H9 (cell line): ENCODE data around the gene CORO7. TPM values are rescaled to one million over a fixed set of nuclear protein-coding genes. Genes with fewer than 3 reads are reported as not detected.

Experiments
- DNase-seq: peaks from one replicate; pipeline ENCODE4 v3.0.0-alpha.2; 2017
- H2AFZ ChIP-seq: one replicate; pipeline ENCODE4 v1.6.1; 2013; ENCODE audit warnings: mild to moderate bottlenecking, low read length, control low read depth, moderate library complexity
- H2AK5ac ChIP-seq: 2 replicates; pipeline ENCODE4 v1.6.1; 2013; ENCODE audit warnings: low read length, control low read depth, mixed read lengths; ENCODE audit not compliant: insufficient read length
- H2BK120ac ChIP-seq: one replicate; pipeline ENCODE4 v1.6.1; 2013; ENCODE audit warnings: low read depth, mild to moderate bottlenecking, low read length, control low read depth, inconsistent platforms; ENCODE audit not compliant: poor library complexity, severe bottlenecking
- H2BK12ac ChIP-seq: 2 replicates; pipeline ENCODE4 v1.6.1; 2013; ENCODE audit warnings: low read length, control low read depth, mixed read lengths, low read depth; ENCODE audit not compliant: insufficient read length
- H2BK15ac ChIP-seq: 2 replicates; pipeline ENCODE4 v1.6.1; 2013; ENCODE audit warnings: low read depth, low read length, control low read depth
- H2BK20ac ChIP-seq: one replicate; pipeline ENCODE4 v1.6.1; 2013; ENCODE audit warnings: low read depth, mild to moderate bottlenecking, low read length, control low read depth, inconsistent platforms; ENCODE audit not compliant: poor library complexity, severe bottlenecking
- H2BK5ac ChIP-seq: 2 replicates; pipeline ENCODE4 v1.6.1; 2013; ENCODE audit warnings: low read length, control low read depth, mixed read lengths; ENCODE audit not compliant: insufficient read length
- H3K14ac ChIP-seq: 2 replicates; pipeline ENCODE4 v1.6.1; 2013; ENCODE audit warnings: low read length, control low read depth; ENCODE audit not compliant: insufficient read depth
- H3K18ac ChIP-seq: 2 replicates; pipeline ENCODE4 v1.6.1; 2013; ENCODE audit warnings: low read depth, mild to moderate bottlenecking, mixed read lengths, low read length, control low read depth; ENCODE audit not compliant: insufficient read length
- H3K23ac ChIP-seq: 2 replicates; pipeline ENCODE4 v1.6.1; 2013; ENCODE audit warnings: low read length, control low read depth, mixed read lengths, low read depth; ENCODE audit not compliant: insufficient read length
- H3K23me2 ChIP-seq: 2 replicates; pipeline ENCODE4 v1.6.1; 2013; ENCODE audit warnings: low read depth, mild to moderate bottlenecking, mixed read lengths, low read length, control low read depth; ENCODE audit not compliant: insufficient read length, poor library complexity, severe bottlenecking
- H3K27ac ChIP-seq: 2 replicates; pipeline ENCODE4 v1.5.1; 2013; ENCODE audit warnings: low read length, control low read depth, mixed read lengths, low read depth; ENCODE audit not compliant: insufficient read length
- H3K27me3 ChIP-seq: 2 replicates; pipeline ENCODE4 v1.6.1; 2013; ENCODE audit warnings: low read length, control low read depth, inconsistent platforms; ENCODE audit not compliant: insufficient read depth
- H3K4ac ChIP-seq: 2 replicates; pipeline ENCODE4 v1.6.1; 2013; ENCODE audit warnings: low read depth, mild to moderate bottlenecking, control low read depth, inconsistent platforms, low read length, moderate library complexity
- H3K4me1 ChIP-seq: 2 replicates; pipeline ENCODE4 v1.6.1; 2013; ENCODE audit warnings: low read length, control low read depth, inconsistent platforms; ENCODE audit not compliant: insufficient read depth
- H3K4me2 ChIP-seq: 2 replicates; pipeline ENCODE4 v1.6.1; 2013; ENCODE audit warnings: low read length, control low read depth, mixed read lengths; ENCODE audit not compliant: insufficient read length, insufficient read depth
- H3K56ac ChIP-seq: 2 replicates; pipeline ENCODE4 v1.6.1; 2013; ENCODE audit warnings: low read depth, mild to moderate bottlenecking, mixed read lengths, low read length, control low read depth; ENCODE audit not compliant: insufficient read length
- H3K79me1 ChIP-seq: 2 replicates; pipeline ENCODE4 v1.6.1; 2013; ENCODE audit warnings: low read depth, mild to moderate bottlenecking, moderate library complexity, low read length, control low read depth, inconsistent platforms; ENCODE audit not compliant: insufficient read depth, poor library complexity, severe bottlenecking
- H3K79me2 ChIP-seq: 2 replicates; pipeline ENCODE4 v1.6.1; 2013; ENCODE audit warnings: low read length, control low read depth, inconsistent platforms; ENCODE audit not compliant: insufficient read depth
- H3K9ac ChIP-seq: 2 replicates; pipeline ENCODE4 v1.6.1; 2013; ENCODE audit warnings: low read length, control low read depth, mixed read lengths; ENCODE audit not compliant: insufficient read length; ENCODE audit errors: extremely low read depth
- H3K9me3 ChIP-seq: one replicate; pipeline ENCODE4 v1.6.1; 2013; ENCODE audit warnings: low read depth, low read length, inconsistent platforms; ENCODE audit not compliant: control insufficient read depth
- H3T11ph ChIP-seq: one replicate; pipeline ENCODE4 v1.6.1; 2013; ENCODE audit warnings: mild to moderate bottlenecking, low read length, control low read depth, inconsistent platforms
- H4K20me1 ChIP-seq: one replicate; pipeline ENCODE4 v1.6.1; 2013; ENCODE audit not compliant: control insufficient read depth, insufficient read length, insufficient read depth
- H4K5ac ChIP-seq: 2 replicates; pipeline ENCODE4 v1.6.1; 2013; ENCODE audit warnings: low read depth, mild to moderate bottlenecking, mixed read lengths, low read length, control low read depth; ENCODE audit not compliant: insufficient read length
- H4K8ac ChIP-seq: replicated peaks from 2 replicates; pipeline ENCODE4 v1.6.1; 2013; ENCODE audit warnings: low read length, control low read depth, mixed read lengths, low read depth; ENCODE audit not compliant: insufficient read length
- H4K91ac ChIP-seq: 2 replicates; pipeline ENCODE4 v1.6.1; 2013; ENCODE audit warnings: low read depth, mild to moderate bottlenecking, moderate library complexity, mixed read lengths, low read length, control low read depth; ENCODE audit not compliant: insufficient read length
- H3K27ac Mint-ChIP-seq, 3 experiments: 2 replicates in 2 of 3; 3 replicates in 1 of 3; pipeline ENCODE4 v1.8.0; 2020 to 2021; ENCODE audit warnings: mixed read lengths in 3 of 3, mild to moderate bottlenecking in 1 of 3, moderate library complexity in 1 of 3
- H3K27me3 Mint-ChIP-seq: 2 replicates; pipeline ENCODE4 v1.8.0; 2021; ENCODE audit warnings: low read depth, mild to moderate bottlenecking, moderate library complexity, mixed read lengths
- H3K36me3 Mint-ChIP-seq, 3 experiments: 2 replicates in 2 of 3; 3 replicates in 1 of 3; pipeline ENCODE4 v1.8.0; 2020 to 2021; ENCODE audit warnings: low read depth in 3 of 3, mixed read lengths in 3 of 3; ENCODE audit not compliant: insufficient read depth in 1 of 3
- H3K4me1 Mint-ChIP-seq, 2 experiments: 2 replicates each; pipeline ENCODE4 v1.8.0; 2020; ENCODE audit warnings: mixed read lengths in 2 of 2
- H3K4me3 Mint-ChIP-seq, 2 experiments: 2 replicates in 1 of 2; 3 replicates in 1 of 2; pipeline ENCODE4 v1.8.0; 2020 to 2021; ENCODE audit warnings: mild to moderate bottlenecking in 2 of 2, mixed read lengths in 2 of 2, moderate library complexity in 1 of 2
- H3K9me3 Mint-ChIP-seq, 2 experiments: 2 replicates in 1 of 2; 3 replicates in 1 of 2; pipeline ENCODE4 v1.8.0; 2020; ENCODE audit warnings: mild to moderate bottlenecking in 2 of 2, mixed read lengths in 2 of 2, moderate library complexity in 1 of 2
- WGBS: extraction: QIAGEN DNeasy Blood & Tissue Kit; methylation state at CpG from one replicate; pipeline ENCODE4 v1.1.7; 2013; ENCODE audit warnings: missing lambda C conversion rate, low lambda C conversion rate, mixed read lengths; ENCODE audit not compliant: insufficient read length; ENCODE audit errors: extremely low coverage; 5-methylcytosine and 5-hydroxymethylcytosine counted together
- total RNA-seq: library from RNA; stranded (reverse); gene quantifications from 2 replicates; pipeline ENCODE4 v1.2.1, GENCODE V29; 2021
- TF ChIP-seq, protein P1 (sequence below): fragments of 200-600 bp; sonication (generic); conservative IDR thresholded peaks from 3 replicates; pipeline ENCODE4 v1.8.0; 2021; ENCODE audit warnings: antibody characterized with exemption, mild to moderate bottlenecking

The CORO7 gene
- total RNA-seq, 1 experiment from 2014 or later, result 38.4 TPM

DNA sequence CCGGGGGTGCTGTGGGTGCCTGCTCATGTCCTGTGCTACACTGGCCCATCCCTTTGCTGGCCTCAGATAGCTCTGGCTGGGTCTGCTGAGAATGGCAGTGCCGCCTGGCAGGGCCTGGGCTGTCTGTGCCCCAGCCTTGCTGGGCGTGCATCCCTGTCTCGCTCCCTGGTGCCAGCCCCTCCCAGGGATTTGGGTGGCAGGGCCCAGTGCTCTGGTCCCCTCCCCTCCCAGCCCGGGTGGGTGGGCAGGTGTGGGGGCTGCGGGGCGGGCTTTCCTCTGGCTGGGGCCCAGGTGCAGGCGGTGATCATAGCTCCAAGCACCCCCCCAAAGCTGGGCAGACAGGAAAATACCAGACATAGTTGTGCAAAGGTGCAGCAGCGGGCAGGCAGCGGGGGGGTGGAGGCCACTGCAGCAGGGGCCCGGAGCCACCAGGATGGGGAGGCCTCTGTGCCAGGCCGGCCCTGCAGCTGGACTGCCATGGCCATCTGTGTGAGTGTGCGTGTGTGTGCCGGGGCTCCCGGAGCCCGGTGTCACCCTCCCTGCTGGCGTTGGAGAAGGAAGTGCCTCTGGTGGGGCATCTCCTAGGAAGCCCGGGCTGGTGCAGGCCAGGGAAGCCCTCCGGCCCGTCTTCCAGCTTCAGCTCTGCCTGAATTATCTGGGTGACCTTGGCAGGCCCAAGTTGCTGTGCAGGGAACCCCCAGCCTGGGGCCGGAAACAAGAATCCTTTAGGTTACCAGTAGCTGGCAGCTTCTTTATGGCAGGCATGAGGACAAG, 93.1 kb downstream of the CORO7 start:
- WGBS, result no CpG with 5 or more reads among the region's 21 CpGs
- H3K79me2 ChIP-seq, result peaks cover 3% of the 10 kb centered on the region; the same call in 1 of the 2 replicates
- H2BK15ac ChIP-seq, result no peak overlapping the region
- H3K27ac Mint-ChIP-seq, result no peak overlapping the region
- no peaks in the 10 kb centered on the region for H3K9me3 Mint-ChIP-seq
- H3K14ac ChIP-seq, result no peak overlapping the region
- H3K27me3 Mint-ChIP-seq, result no peaks in the 10 kb centered on the region
- H4K91ac ChIP-seq, result no peak overlapping the region
- H4K20me1 ChIP-seq, result peaks cover 3% of the 10 kb centered on the region
- H3K9ac ChIP-seq, result no peak overlapping the region
- no peak overlapping the region for H2AFZ ChIP-seq
- H3K56ac ChIP-seq, result no peak overlapping the region
- no peak overlapping the region for H3K4me3 Mint-ChIP-seq
- H3K9me3 ChIP-seq, result no peaks in the 10 kb centered on the region
- H2BK20ac ChIP-seq, result no peak overlapping the region
- H3K4me1 Mint-ChIP-seq, result peaks cover 8 to 27% of the 10 kb centered on the region in 2 experiments
- H2AK5ac ChIP-seq, result no peak overlapping the region
- H3T11ph ChIP-seq, result no peak overlapping the region
- H3K4ac ChIP-seq, result no peak overlapping the region
- H3K4me2 ChIP-seq, result no peak overlapping the region
- no peak overlapping the region for H2BK12ac ChIP-seq
- DNase-seq, result no peak
- no peak overlapping the region for H4K8ac ChIP-seq
- H3K36me3 Mint-ChIP-seq, result no peaks in the 10 kb centered on the region
- peaks cover 3% of the 10 kb centered on the region; the same call in 1 of the 2 replicates for H3K4me1 ChIP-seq
- H3K18ac ChIP-seq, result no peak overlapping the region
- H3K27ac ChIP-seq, result no peak overlapping the region
- TF ChIP-seq, protein P1, sequence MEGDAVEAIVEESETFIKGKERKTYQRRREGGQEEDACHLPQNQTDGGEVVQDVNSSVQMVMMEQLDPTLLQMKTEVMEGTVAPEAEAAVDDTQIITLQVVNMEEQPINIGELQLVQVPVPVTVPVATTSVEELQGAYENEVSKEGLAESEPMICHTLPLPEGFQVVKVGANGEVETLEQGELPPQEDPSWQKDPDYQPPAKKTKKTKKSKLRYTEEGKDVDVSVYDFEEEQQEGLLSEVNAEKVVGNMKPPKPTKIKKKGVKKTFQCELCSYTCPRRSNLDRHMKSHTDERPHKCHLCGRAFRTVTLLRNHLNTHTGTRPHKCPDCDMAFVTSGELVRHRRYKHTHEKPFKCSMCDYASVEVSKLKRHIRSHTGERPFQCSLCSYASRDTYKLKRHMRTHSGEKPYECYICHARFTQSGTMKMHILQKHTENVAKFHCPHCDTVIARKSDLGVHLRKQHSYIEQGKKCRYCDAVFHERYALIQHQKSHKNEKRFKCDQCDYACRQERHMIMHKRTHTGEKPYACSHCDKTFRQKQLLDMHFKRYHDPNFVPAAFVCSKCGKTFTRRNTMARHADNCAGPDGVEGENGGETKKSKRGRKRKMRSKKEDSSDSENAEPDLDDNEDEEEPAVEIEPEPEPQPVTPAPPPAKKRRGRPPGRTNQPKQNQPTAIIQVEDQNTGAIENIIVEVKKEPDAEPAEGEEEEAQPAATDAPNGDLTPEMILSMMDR, result no peak
- H3K23me2 ChIP-seq, result peaks cover 4% of the 10 kb centered on the region
- H2BK120ac ChIP-seq, result no peak overlapping the region
- no peak overlapping the region for H4K5ac ChIP-seq
- no peak overlapping the region for H3K23ac ChIP-seq
- H3K79me1 ChIP-seq, result no peaks in the 10 kb centered on the region
- no peak overlapping the region for H2BK5ac ChIP-seq
- H3K27me3 ChIP-seq, result no peaks in the 10 kb centered on the region
